Hepatocyte (in vitro differentiated cells): ENCODE results near the gene STK24. TPM values are rescaled to one million over a fixed set of nuclear protein-coding genes. Genes with fewer than 3 reads are reported as not detected.
A peak's percentile ranks its signal among the peaks of the same experiment; 100 is the strongest.

Experiments
- DNase-seq: peaks from one replicate; pipeline ENCODE4 v3.0.0-alpha.2; 2016; ENCODE audit warnings: low spot score
- H2AFZ ChIP-seq: fragments of 200-600 bp; sonication (generic); 2 replicates; pipeline ENCODE4 v1.6.0; 2016; ENCODE audit warnings: antibody characterized with exemption, mild to moderate bottlenecking
- H3K27ac ChIP-seq: fragments of 200-600 bp; sonication (generic); 2 replicates; pipeline ENCODE4 v1.5.1; 2016; ENCODE audit warnings: mild to moderate bottlenecking
- H3K27me3 ChIP-seq: fragments of 200-600 bp; sonication (generic); 2 replicates; pipeline ENCODE4 v1.6.1; 2016
- H3K36me3 ChIP-seq: fragments of 200-600 bp; sonication (generic); replicated peaks from 2 replicates; pipeline ENCODE4 v1.5.1; 2016; ENCODE audit warnings: low read depth; ENCODE audit not compliant: insufficient read depth
- H3K4me1 ChIP-seq: fragments of 200-600 bp; sonication (generic); 2 replicates; pipeline ENCODE4 v1.5.1; 2016; ENCODE audit warnings: mild to moderate bottlenecking, moderate library complexity; ENCODE audit not compliant: insufficient read depth
- H3K4me2 ChIP-seq: fragments of 200-600 bp; sonication (generic); 2 replicates; pipeline ENCODE4 v1.6.0; 2016
- H3K4me3 ChIP-seq: fragments of 200-600 bp; sonication (generic); 2 replicates; pipeline ENCODE4 v1.5.1; 2016; ENCODE audit warnings: mild to moderate bottlenecking
- H3K79me2 ChIP-seq: fragments of 200-600 bp; sonication (generic); 2 replicates; pipeline ENCODE4 v1.6.0; 2017; ENCODE audit warnings: mild to moderate bottlenecking
- H3K9me2 ChIP-seq: fragments of 200-600 bp; sonication (generic); replicated peaks from 2 replicates; pipeline ENCODE4 v1.6.0; 2017; ENCODE audit warnings: mild to moderate bottlenecking; ENCODE audit not compliant: insufficient read depth
- H3K9me3 ChIP-seq: fragments of 200-600 bp; sonication (generic); 2 replicates; pipeline ENCODE4 v1.5.1; 2016; ENCODE audit warnings: low read depth, mild to moderate bottlenecking
- H4K20me1 ChIP-seq: fragments of 200-600 bp; sonication (generic); 2 replicates; pipeline ENCODE4 v1.6.0; 2016; ENCODE audit warnings: mild to moderate bottlenecking; ENCODE audit not compliant: insufficient read depth, poor library complexity, severe bottlenecking
- EZH2 ChIP-seq: fragments of 200-600 bp; sonication (generic); IDR thresholded peaks from 2 replicates; pipeline ENCODE4 v1.6.1; 2016; ENCODE audit warnings: antibody characterized with exemption, mild to moderate bottlenecking, borderline replicate concordance
- EZH2phosphoT487 ChIP-seq: fragments of 200-600 bp; sonication (generic); IDR thresholded peaks from one replicate; pipeline ENCODE4 v1.6.1; 2018; ENCODE audit warnings: antibody characterized with exemption, mild to moderate bottlenecking, low read depth, moderate library complexity; ENCODE audit not compliant: unreplicated experiment, severe bottlenecking
- WGBS: methylation state at CpG from one replicate; pipeline ENCODE4 v1.1.6; 2016; ENCODE audit warnings: low lambda C conversion rate; ENCODE audit errors: missing lambda C conversion rate; 5-methylcytosine and 5-hydroxymethylcytosine counted together
- polyA plus RNA-seq: library from polyadenylated mRNA; unstranded; fragments of >200 nt; fragmentation: Nextera tagmentation; extraction: Ambion mirVana; gene quantifications from 2 replicates; pipeline ENCODE4 v1.2.1, GENCODE V29; 2016
- total RNA-seq: library from RNA; depleted of rRNA; stranded (reverse); fragments of >200 nt; gene quantifications from 2 replicates; pipeline ENCODE4 v1.2.3, GENCODE V29; 2014
- TF ChIP-seq, protein P1 (sequence below): fragments of 200-600 bp; sonication (generic); IDR thresholded peaks from 2 replicates; pipeline ENCODE4 v1.5.1; 2016; ENCODE audit warnings: antibody characterized with exemption, mild to moderate bottlenecking; ENCODE audit not compliant: poor library complexity

Gene STK24
- total and polyA plus RNA-seq, 2 experiments from 2014 or later, result 71.2 to 74.4 TPM

DNA sequence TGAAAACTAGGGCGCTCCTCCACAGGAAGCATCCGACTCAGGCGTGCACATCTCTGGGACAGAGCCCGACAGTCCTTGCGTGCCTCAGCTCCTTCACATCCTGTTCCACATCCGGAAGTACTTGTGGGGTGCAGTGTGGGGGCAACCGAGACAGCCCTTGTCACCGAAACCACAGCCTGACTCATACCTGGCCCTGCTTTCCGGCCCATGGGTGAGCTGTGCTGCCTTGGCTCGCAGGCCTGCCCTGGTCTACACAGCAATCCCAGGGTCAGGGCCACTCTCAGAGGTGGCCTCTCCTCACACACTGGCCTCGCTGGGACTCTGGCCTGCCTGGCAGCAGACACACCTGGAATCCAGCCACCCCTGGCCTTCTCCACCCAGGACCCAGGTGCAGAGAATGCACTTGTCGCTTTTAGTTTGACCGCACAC, 100.4 kb downstream of the STK24 start:
- Histone ChIP-seq H3K27me3 (no peaks in the 10 kb centered on the region), H3K4me3 (no peak overlapping the region), H2AFZ (no peak overlapping the region), H3K79me2 (peaks cover 60% of the 10 kb centered on the region), H4K20me1 (peaks cover 7% of the 10 kb centered on the region), H3K9me2 (no peaks in the 10 kb centered on the region), H3K9me3 (no peaks in the 10 kb centered on the region), H3K4me2 (no peak overlapping the region), H3K4me1 (peaks cover 20% of the 10 kb centered on the region), H3K27ac (peak overlapping the region; percentile 34), H3K36me3 (no peaks in the 10 kb centered on the region)
- TF ChIP-seq EZH2 (no peak), EZH2phosphoT487 (no peak)
- TF ChIP-seq, protein P1, sequence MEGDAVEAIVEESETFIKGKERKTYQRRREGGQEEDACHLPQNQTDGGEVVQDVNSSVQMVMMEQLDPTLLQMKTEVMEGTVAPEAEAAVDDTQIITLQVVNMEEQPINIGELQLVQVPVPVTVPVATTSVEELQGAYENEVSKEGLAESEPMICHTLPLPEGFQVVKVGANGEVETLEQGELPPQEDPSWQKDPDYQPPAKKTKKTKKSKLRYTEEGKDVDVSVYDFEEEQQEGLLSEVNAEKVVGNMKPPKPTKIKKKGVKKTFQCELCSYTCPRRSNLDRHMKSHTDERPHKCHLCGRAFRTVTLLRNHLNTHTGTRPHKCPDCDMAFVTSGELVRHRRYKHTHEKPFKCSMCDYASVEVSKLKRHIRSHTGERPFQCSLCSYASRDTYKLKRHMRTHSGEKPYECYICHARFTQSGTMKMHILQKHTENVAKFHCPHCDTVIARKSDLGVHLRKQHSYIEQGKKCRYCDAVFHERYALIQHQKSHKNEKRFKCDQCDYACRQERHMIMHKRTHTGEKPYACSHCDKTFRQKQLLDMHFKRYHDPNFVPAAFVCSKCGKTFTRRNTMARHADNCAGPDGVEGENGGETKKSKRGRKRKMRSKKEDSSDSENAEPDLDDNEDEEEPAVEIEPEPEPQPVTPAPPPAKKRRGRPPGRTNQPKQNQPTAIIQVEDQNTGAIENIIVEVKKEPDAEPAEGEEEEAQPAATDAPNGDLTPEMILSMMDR, result no peak
- DNase-seq, result no peak
- WGBS, result 80% methylated on average over 13 of the region's 13 CpGs

GRCh38 chr13:98476106-98476505, 100.8 kb downstream of the STK24 start:
- Histone ChIP-seq H3K36me3 (no peaks in the 10 kb centered on the region), H3K79me2 (peaks cover 60% of the 10 kb centered on the region), H3K9me3 (no peaks in the 10 kb centered on the region), H3K4me3 (no peak overlapping the region), H4K20me1 (peaks cover 8% of the 10 kb centered on the region), H3K27ac (peak overlapping the region; percentile 34), H2AFZ (no peak overlapping the region), H3K4me2 (no peak overlapping the region), H3K4me1 (peaks cover 20% of the 10 kb centered on the region), H3K27me3 (no peaks in the 10 kb centered on the region), H3K9me2 (no peaks in the 10 kb centered on the region)
- TF ChIP-seq EZH2 (no peak), EZH2phosphoT487 (no peak)
- TF ChIP-seq, protein P1, result no peak
- 60% methylated on average over 5 of the region's 5 CpGs for WGBS
- no peak for DNase-seq

- Histone ChIP-seq H2AFZ (no peak overlapping the region), H3K9me3 (no peaks in the 10 kb centered on the region), H3K27me3 (no peaks in the 10 kb centered on the region), H3K4me1 (peaks cover 20% of the 10 kb centered on the region), H3K27ac (no peak overlapping the region), H4K20me1 (peaks cover 7% of the 10 kb centered on the region), H3K36me3 (no peaks in the 10 kb centered on the region), H3K4me2 (no peak overlapping the region), H3K79me2 (peaks cover 58% of the 10 kb centered on the region), H3K4me3 (no peak overlapping the region), H3K9me2 (no peaks in the 10 kb centered on the region)
- TF ChIP-seq EZH2, result no peak
- TF ChIP-seq EZH2phosphoT487, result no peak
- TF ChIP-seq, protein P1, result no peak
- WGBS, result 79% methylated on average over 13 of the region's 13 CpGs
- DNase-seq, result no peak
Measured at GRCh38 chr13:98475522-98475921, 101.4 kb downstream of the STK24 start.

GRCh38 chr13:98474761-98475160, 102.1 kb downstream of the STK24 start:
- no peaks in the 10 kb centered on the region for H3K9me3 ChIP-seq
- peak overlapping the region; percentile 79 for H3K27ac ChIP-seq

More at GRCh38 chr13:98474761-98475160, 102.1 kb downstream of the STK24 start:
- no peaks in the 10 kb centered on the region for H3K9me2 ChIP-seq
- H3K4me3 ChIP-seq, result no peak overlapping the region
- 95% methylated on average over 22 of the region's 24 CpGs for WGBS
- peaks cover 20% of the 10 kb centered on the region for H3K4me1 ChIP-seq
- H3K4me2 ChIP-seq, result no peak overlapping the region
- DNase-seq, result no peak
- TF ChIP-seq EZH2 (no peak), EZH2phosphoT487 (no peak)
- TF ChIP-seq, protein P1, result no peak
- peaks cover 6% of the 10 kb centered on the region for H4K20me1 ChIP-seq
- H3K79me2 ChIP-seq, result peaks cover 59% of the 10 kb centered on the region
- no peaks in the 10 kb centered on the region for H3K27me3 ChIP-seq
- no peak overlapping the region for H2AFZ ChIP-seq
- H3K36me3 ChIP-seq, result no peaks in the 10 kb centered on the region
